Large intestine (tissue), 3 donors: Measurements from ENCODE around the gene NUBPL. TPM values are rescaled to one million over a fixed set of nuclear protein-coding genes. Genes with fewer than 3 reads are reported as not detected.
"Not testable (repeated sequence)": the region's sequence is repeated elsewhere in the genome, so short reads cannot be mapped to it uniquely, and the experiment has no call there.

ENCODE experiments used
- DNase-seq, 2 donors: peaks; one replicate each; pipeline versions ENCODE4 v3.0.0 to v3.0.0-alpha.2; 2013
- H3K27ac ChIP-seq: one replicate; pipeline ENCODE4 v1.5.1; 2013; ENCODE audit warnings: low read length
- H3K27me3 ChIP-seq: 2 replicates; pipeline ENCODE4 v1.6.1; 2013; ENCODE audit warnings: low read length; ENCODE audit not compliant: control insufficient read depth, insufficient read depth
- H3K36me3 ChIP-seq: 2 replicates; pipeline ENCODE4 v1.6.1; 2013; ENCODE audit warnings: low read length; ENCODE audit not compliant: control insufficient read depth, insufficient read depth
- H3K4me1 ChIP-seq: one replicate; pipeline ENCODE4 v1.6.1; 2013; ENCODE audit warnings: low read length; ENCODE audit not compliant: control insufficient read depth, insufficient read depth
- H3K4me3 ChIP-seq: one replicate; pipeline ENCODE4 v1.5.1; 2013; ENCODE audit warnings: low read length
- H3K9me3 ChIP-seq: one replicate; pipeline ENCODE4 v1.6.1; 2013; ENCODE audit warnings: mild to moderate bottlenecking, low read depth, low read length, moderate library complexity; ENCODE audit not compliant: control insufficient read depth
- WGBS: methylation state at CpG from one replicate; pipeline ENCODE4 v1.1.5; 2013; ENCODE audit warnings: low lambda C conversion rate; ENCODE audit not compliant: insufficient coverage; 5-methylcytosine and 5-hydroxymethylcytosine counted together
- polyA plus RNA-seq: library from polyadenylated mRNA; unstranded; fragments of 120-200 nt; gene quantifications from one replicate; pipeline ENCODE4 v1.2.1, GENCODE V29; 2013

Gene NUBPL
- polyA plus RNA-seq, 1 donor, result 12.1 TPM

- Histone ChIP-seq H3K36me3 (no peaks in the 10 kb centered on the region), H3K27me3 (no peaks in the 10 kb centered on the region), H3K27ac (no peak overlapping the region), H3K9me3 (no peaks in the 10 kb centered on the region), H3K4me3 (no peak overlapping the region), H3K4me1 (no peaks in the 10 kb centered on the region)
- WGBS, result no CpG with 5 or more reads among the region's 3 CpGs
- DNase-seq, result no peak
These were observed 325.1 kb downstream of the NUBPL start for GRCh38 chr14:31886156-31886835.

GRCh38 chr14:31887929-31888580, 326.9 kb downstream of the NUBPL start:
- WGBS, result 90% methylated on average over 3 of the region's 4 CpGs
- no peaks in the 10 kb centered on the region for H3K36me3 ChIP-seq
- H3K4me3 ChIP-seq, result no peak overlapping the region
- no peaks in the 10 kb centered on the region for H3K4me1 ChIP-seq
- no peak for DNase-seq
- H3K27me3 ChIP-seq, result no peaks in the 10 kb centered on the region
- no peaks in the 10 kb centered on the region for H3K9me3 ChIP-seq
- H3K27ac ChIP-seq, result no peak overlapping the region

- DNase-seq, result no peak
- WGBS, result 100% methylated on average over 1 of the region's 2 CpGs
- no peaks in the 10 kb centered on the region for H3K9me3 ChIP-seq
These were observed 328.1 kb downstream of the NUBPL start for GRCh38 chr14:31889297-31889696.

GRCh38 chr14:31890202-31890601, 329.0 kb downstream of the NUBPL start:
- DNase-seq, H3K36me3 ChIP-seq, H3K9me3 ChIP-seq, H3K27ac ChIP-seq, H3K4me1 ChIP-seq, H3K4me3 ChIP-seq, H3K27me3 ChIP-seq: not testable (repeated sequence)
- no CpG with 5 or more reads among the region's 4 CpGs for WGBS

More at GRCh38 chr14:31889297-31889696, 328.1 kb downstream of the NUBPL start:
- no peaks in the 10 kb centered on the region for H3K4me1 ChIP-seq
- H3K4me3 ChIP-seq, result no peak overlapping the region
- H3K27me3 ChIP-seq, result no peaks in the 10 kb centered on the region
- H3K36me3 ChIP-seq, result no peaks in the 10 kb centered on the region
- H3K27ac ChIP-seq, result no peak overlapping the region

GRCh38 chr14:31893221-31893757, 332.1 kb downstream of the NUBPL start:
- H3K4me1 ChIP-seq, result no peaks in the 10 kb centered on the region
- H3K36me3 ChIP-seq, result no peaks in the 10 kb centered on the region
- no peak overlapping the region for H3K4me3 ChIP-seq
- H3K9me3 ChIP-seq, result no peaks in the 10 kb centered on the region
- WGBS, result no CpG with 5 or more reads among the region's 5 CpGs
- H3K27me3 ChIP-seq, result no peaks in the 10 kb centered on the region
- peak in 1 of 2 donors; percentile 4 for DNase-seq
- no peak overlapping the region for H3K27ac ChIP-seq

- 100% methylated on average over 1 of the region's 3 CpGs for WGBS
- no peak for DNase-seq
- Histone ChIP-seq H3K9me3 (no peaks in the 10 kb centered on the region), H3K27me3 (no peaks in the 10 kb centered on the region), H3K27ac (no peak overlapping the region), H3K4me1 (no peaks in the 10 kb centered on the region), H3K36me3 (no peaks in the 10 kb centered on the region), H3K4me3 (no peak overlapping the region)
These were observed 333.1 kb downstream of the NUBPL start for GRCh38 chr14:31894351-31894750.

- H3K4me1 ChIP-seq, result no peaks in the 10 kb centered on the region
- no peak overlapping the region for H3K4me3 ChIP-seq
- H3K27ac ChIP-seq, result no peak overlapping the region
- WGBS, result no CpG with 5 or more reads among the region's 2 CpGs
- no peaks in the 10 kb centered on the region for H3K27me3 ChIP-seq
- H3K9me3 ChIP-seq, result no peaks in the 10 kb centered on the region
- H3K36me3 ChIP-seq, result no peaks in the 10 kb centered on the region
- no peak for DNase-seq
These were observed 334.0 kb downstream of the NUBPL start for GRCh38 chr14:31895206-31895605.

GRCh38 chr14:31895646-31896045, 334.4 kb downstream of the NUBPL start:
- no peaks in the 10 kb centered on the region for H3K27me3 ChIP-seq
- no peak overlapping the region for H3K27ac ChIP-seq
- no peak for DNase-seq
- WGBS, result 73% methylated on average over 2 of the region's 2 CpGs
- H3K4me1 ChIP-seq, result no peaks in the 10 kb centered on the region
- no peak overlapping the region for H3K4me3 ChIP-seq
- no peaks in the 10 kb centered on the region for H3K36me3 ChIP-seq
- H3K9me3 ChIP-seq, result no peaks in the 10 kb centered on the region

- DNase-seq, result no peak
These were observed 336.5 kb downstream of the NUBPL start for GRCh38 chr14:31897581-31898186.

GRCh38 chr14:31898838-31899528, 337.8 kb downstream of the NUBPL start:
- H3K36me3 ChIP-seq, result no peaks in the 10 kb centered on the region
- peaks cover 4% of the 10 kb centered on the region for H3K4me1 ChIP-seq
- no peaks in the 10 kb centered on the region for H3K27me3 ChIP-seq
- H3K9me3 ChIP-seq, result no peaks in the 10 kb centered on the region
- no peak overlapping the region for H3K27ac ChIP-seq
- H3K4me3 ChIP-seq, result no peak overlapping the region
- no peak for DNase-seq

More at GRCh38 chr14:31897581-31898186, 336.5 kb downstream of the NUBPL start:
- Histone ChIP-seq H3K4me3 (no peak overlapping the region), H3K27me3 (no peaks in the 10 kb centered on the region), H3K27ac (no peak overlapping the region), H3K36me3 (no peaks in the 10 kb centered on the region), H3K4me1 (peaks cover 2% of the 10 kb centered on the region), H3K9me3 (no peaks in the 10 kb centered on the region)
- 80% methylated on average over 1 of the region's 4 CpGs for WGBS
